Measurements from ENCODE around the gene REEP3.
A peak's percentile ranks its signal among the peaks of the same experiment; 100 is the strongest.

Gene REEP3

DNA sequence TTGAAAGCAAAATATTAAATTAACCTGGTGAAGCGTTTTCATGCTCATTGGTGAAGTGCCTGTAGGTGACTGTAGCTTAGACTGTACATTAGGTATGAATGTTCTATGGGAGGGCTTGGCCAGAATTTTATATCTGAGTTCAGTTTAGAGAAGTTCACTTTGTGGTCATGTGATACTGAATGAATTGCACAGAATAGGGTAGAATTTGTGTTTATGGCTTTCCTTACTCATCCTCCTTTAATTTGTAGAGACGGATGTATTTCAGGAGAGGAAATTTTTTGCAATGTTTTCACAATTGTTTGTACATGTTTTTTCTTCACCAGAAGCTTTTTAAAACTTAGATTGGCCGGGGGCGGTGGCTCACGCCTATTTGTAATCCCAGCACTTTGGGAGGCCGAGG lies 32.3 kb downstream of the REEP3 start:
- Histone ChIP-seq H2AFZ (ENCODE audit: low read length) (no peak overlapping the region), H3K9ac (ENCODE audit: low read depth, low read length, poor library complexity, severe bottlenecking) (no peak overlapping the region), H3K4me2 (ENCODE audit: low read depth, low read length, poor library complexity, severe bottlenecking) (no peak overlapping the region), H3K36me3 (ENCODE audit: insufficient read depth, low read length) (no peaks in the 10 kb centered on the region), H3K79me2 (ENCODE audit: insufficient read depth, low read length) (0 out of 2 replicates have a peak, but pooled peaks cover 7% of the 10 kb centered on the region), H3K9me3 (ENCODE audit: insufficient read depth, low read depth, low read length) (no peaks in the 10 kb centered on the region), H3K4me3 (ENCODE audit: low read length, poor library complexity, severe bottlenecking) (no peak overlapping the region), H3K4me1 (ENCODE audit: insufficient read depth, low read length, poor library complexity, severe bottlenecking) (peaks cover 14% of the 10 kb centered on the region), H3F3A (ENCODE audit: low read depth) (no peaks in the 10 kb centered on the region), H3K27me3 (ENCODE audit: insufficient read depth, low read length, poor library complexity, severe bottlenecking) (no peaks in the 10 kb centered on the region), H3K9me2 (replicated peaks; ENCODE audit: low read depth, low read length) (no peaks in the 10 kb centered on the region), H4K20me1 (ENCODE audit: insufficient read depth, low read length, poor library complexity, severe bottlenecking) (no peaks in the 10 kb centered on the region)
- TF ChIP-seq, protein P1, sequence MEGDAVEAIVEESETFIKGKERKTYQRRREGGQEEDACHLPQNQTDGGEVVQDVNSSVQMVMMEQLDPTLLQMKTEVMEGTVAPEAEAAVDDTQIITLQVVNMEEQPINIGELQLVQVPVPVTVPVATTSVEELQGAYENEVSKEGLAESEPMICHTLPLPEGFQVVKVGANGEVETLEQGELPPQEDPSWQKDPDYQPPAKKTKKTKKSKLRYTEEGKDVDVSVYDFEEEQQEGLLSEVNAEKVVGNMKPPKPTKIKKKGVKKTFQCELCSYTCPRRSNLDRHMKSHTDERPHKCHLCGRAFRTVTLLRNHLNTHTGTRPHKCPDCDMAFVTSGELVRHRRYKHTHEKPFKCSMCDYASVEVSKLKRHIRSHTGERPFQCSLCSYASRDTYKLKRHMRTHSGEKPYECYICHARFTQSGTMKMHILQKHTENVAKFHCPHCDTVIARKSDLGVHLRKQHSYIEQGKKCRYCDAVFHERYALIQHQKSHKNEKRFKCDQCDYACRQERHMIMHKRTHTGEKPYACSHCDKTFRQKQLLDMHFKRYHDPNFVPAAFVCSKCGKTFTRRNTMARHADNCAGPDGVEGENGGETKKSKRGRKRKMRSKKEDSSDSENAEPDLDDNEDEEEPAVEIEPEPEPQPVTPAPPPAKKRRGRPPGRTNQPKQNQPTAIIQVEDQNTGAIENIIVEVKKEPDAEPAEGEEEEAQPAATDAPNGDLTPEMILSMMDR (conservative IDR thresholded peaks at IDR 0.05; ENCODE audit: low read length): no peak
- no peak for TF ChIP-seq EZH2phosphoT487 (IDR thresholded peaks at IDR 0.05; ENCODE audit: borderline replicate concordance)

DNA sequence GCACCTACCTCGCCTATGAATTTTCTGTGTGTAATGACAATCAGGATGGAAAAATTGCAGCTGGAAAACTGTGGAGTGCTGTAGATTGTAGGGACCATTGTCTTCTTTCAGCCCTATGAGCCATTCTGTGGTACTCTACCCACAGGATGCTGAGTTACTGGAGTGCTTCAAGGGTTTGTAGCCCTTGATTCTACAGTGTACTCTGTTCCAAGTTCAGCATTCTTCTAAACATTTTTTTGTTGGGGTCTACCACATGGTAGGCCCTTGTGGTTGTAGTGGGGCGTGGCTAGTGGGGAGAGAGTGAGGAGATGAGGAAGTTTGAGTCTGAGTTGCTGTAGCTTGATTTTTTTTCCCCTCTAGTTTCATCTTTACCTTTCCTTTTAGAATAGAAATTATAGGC lies 33.5 kb downstream of the REEP3 start:
- Histone ChIP-seq H3K4me2 (ENCODE audit: low read depth, low read length, poor library complexity, severe bottlenecking) (peak overlapping the region; percentile 49), H3K4me3 (ENCODE audit: low read length, poor library complexity, severe bottlenecking) (peak overlapping the region; percentile 9), H2AFZ (ENCODE audit: low read length) (no peak overlapping the region), H3K4me1 (ENCODE audit: insufficient read depth, low read length, poor library complexity, severe bottlenecking) (peaks cover 14% of the 10 kb centered on the region), H4K20me1 (ENCODE audit: insufficient read depth, low read length, poor library complexity, severe bottlenecking) (no peaks in the 10 kb centered on the region), H3F3A (ENCODE audit: low read depth) (no peaks in the 10 kb centered on the region), H3K9me2 (replicated peaks; ENCODE audit: low read depth, low read length) (no peaks in the 10 kb centered on the region), H3K79me2 (ENCODE audit: insufficient read depth, low read length) (0 out of 2 replicates have a peak, but pooled peaks cover 7% of the 10 kb centered on the region), H3K9me3 (ENCODE audit: insufficient read depth, low read depth, low read length) (no peaks in the 10 kb centered on the region), H3K27me3 (ENCODE audit: insufficient read depth, low read length, poor library complexity, severe bottlenecking) (no peaks in the 10 kb centered on the region), H3K9ac (ENCODE audit: low read depth, low read length, poor library complexity, severe bottlenecking) (no peak overlapping the region), H3K36me3 (ENCODE audit: insufficient read depth, low read length) (no peaks in the 10 kb centered on the region)
- TF ChIP-seq, protein P1 (conservative IDR thresholded peaks at IDR 0.05; ENCODE audit: low read length): no peak
- TF ChIP-seq EZH2phosphoT487 (IDR thresholded peaks at IDR 0.05; ENCODE audit: borderline replicate concordance): no peak

DNA sequence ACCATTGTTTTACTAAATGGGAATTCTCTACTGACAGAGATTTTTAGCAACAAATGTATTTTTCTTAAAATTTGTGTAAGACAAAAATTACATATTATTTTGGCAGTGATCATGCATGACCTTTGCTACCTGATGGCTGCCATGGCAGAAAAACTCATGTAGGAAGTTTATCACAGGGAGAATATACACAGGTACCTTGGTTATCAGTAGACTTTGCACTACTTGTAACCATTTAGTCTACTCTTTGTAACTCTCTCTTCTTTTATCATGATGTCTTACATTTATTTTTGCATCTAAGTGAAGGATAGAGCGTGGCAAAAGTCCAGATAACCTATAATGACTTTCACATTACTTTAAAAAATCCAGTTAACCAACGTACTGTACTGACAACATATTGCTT lies 34.1 kb downstream of the REEP3 start:
- H3K79me2 ChIP-seq (ENCODE audit: insufficient read depth, low read length): 0 out of 2 replicates have a peak, but pooled peaks cover 7% of the 10 kb centered on the region

More for the DNA sequence above, 34.1 kb downstream of the REEP3 start:
- Histone ChIP-seq H3K9me2 (replicated peaks; ENCODE audit: low read depth, low read length) (no peaks in the 10 kb centered on the region), H4K20me1 (ENCODE audit: insufficient read depth, low read length, poor library complexity, severe bottlenecking) (no peaks in the 10 kb centered on the region), H3K4me3 (ENCODE audit: low read length, poor library complexity, severe bottlenecking) (peak overlapping the region; percentile 9), H3K4me2 (ENCODE audit: low read depth, low read length, poor library complexity, severe bottlenecking) (peak overlapping the region; percentile 49), H3K9me3 (ENCODE audit: insufficient read depth, low read depth, low read length) (no peaks in the 10 kb centered on the region), H3K4me1 (ENCODE audit: insufficient read depth, low read length, poor library complexity, severe bottlenecking) (peaks cover 14% of the 10 kb centered on the region), H3K36me3 (ENCODE audit: insufficient read depth, low read length) (no peaks in the 10 kb centered on the region), H2AFZ (ENCODE audit: low read length) (no peak overlapping the region), H3F3A (ENCODE audit: low read depth) (no peaks in the 10 kb centered on the region), H3K27me3 (ENCODE audit: insufficient read depth, low read length, poor library complexity, severe bottlenecking) (no peaks in the 10 kb centered on the region), H3K9ac (ENCODE audit: low read depth, low read length, poor library complexity, severe bottlenecking) (no peak overlapping the region)
- TF ChIP-seq, protein P1 (conservative IDR thresholded peaks at IDR 0.05; ENCODE audit: low read length): no peak

Measured in Loucy (cell line).